CD4-positive, alpha-beta T cell (primary cell): ENCODE measurements around the gene AKIRIN1. TPM values are rescaled to one million over a fixed set of nuclear protein-coding genes. Genes with fewer than 3 reads are reported as not detected.
A peak's percentile ranks its signal among the peaks of the same experiment; 100 is the strongest.
"Not testable (repeated sequence)": the region's sequence is repeated elsewhere in the genome, so short reads cannot be mapped to it uniquely, and the experiment has no call there.

Experiments
- ATAC-seq: fragments of 200-7000 bp; cut with Tn5 transposase; one replicate; pipeline ENCODE4 v1.10.0; 2022; ENCODE audit warnings: mild to moderate bottlenecking; ENCODE audit not compliant: poor library complexity
- CTCF ChIA-PET: fragments of 350-600 bp; sonication (Branson Sonifier 250); formaldehyde crosslinking; loops from one replicate; lab custom pipeline; 2021; ENCODE audit warnings: antibody characterized with exemption, inconsistent platforms; lab: Charles Lee
- POLR2A ChIA-PET: fragments of 350-600 bp; sonication (Branson Sonifier 250); formaldehyde crosslinking; loops from one replicate; lab custom pipeline; 2021; ENCODE audit warnings: antibody characterized with exemption, inconsistent platforms; lab: Charles Lee
- DNase-seq, 14 experiments: peaks; one replicate each; pipeline ENCODE4 v3.0.0-alpha.2; 2013 to 2020; ENCODE audit warnings: mixed read lengths in 2 of 14
- H3K27ac ChIP-seq, 2 donors: one replicate each; pipeline versions ENCODE4 v1.5.1 to v1.7.0; 2013; ENCODE audit warnings: low read length in 2 of 2, low read depth in 1 of 2, mild to moderate bottlenecking in 1 of 2
- H3K27me3 ChIP-seq, 2 experiments: 1 replicate in 1 of 2; 2 replicates in 1 of 2; pipeline versions ENCODE4 v1.6.1 to v1.7.0; 2013; ENCODE audit warnings: low read length in 2 of 2, control low read depth in 1 of 2, mild to moderate bottlenecking in 1 of 2, moderate library complexity in 1 of 2; ENCODE audit not compliant: insufficient read depth in 2 of 2, control insufficient read depth in 1 of 2
- H3K36me3 ChIP-seq: one replicate; pipeline ENCODE4 v1.6.1; 2013; ENCODE audit warnings: low read length, control low read depth; ENCODE audit not compliant: insufficient read depth
- H3K4me1 ChIP-seq: one replicate; pipeline ENCODE4 v1.6.1; 2013; ENCODE audit warnings: low read length, control low read depth; ENCODE audit not compliant: insufficient read depth
- H3K4me3 ChIP-seq: one replicate; pipeline ENCODE4 v1.5.1; 2013; ENCODE audit warnings: mild to moderate bottlenecking, low read length, moderate library complexity
- H3K9me3 ChIP-seq, 2 experiments: 1 replicate in 1 of 2; 2 replicates in 1 of 2; pipeline versions ENCODE4 v1.6.1 to v1.7.0; 2013; ENCODE audit warnings: low read length in 2 of 2, mild to moderate bottlenecking in 2 of 2, control low read depth in 1 of 2, moderate library complexity in 1 of 2; ENCODE audit not compliant: control insufficient read depth in 1 of 2, insufficient read depth in 1 of 2
- H3K27ac Mint-ChIP-seq: one replicate; pipeline ENCODE4 v1.8.0; 2020; ENCODE audit warnings: mixed read lengths
- H3K27me3 Mint-ChIP-seq: one replicate; pipeline ENCODE4 v1.8.0; 2021; ENCODE audit warnings: mixed read lengths
- H3K36me3 Mint-ChIP-seq: one replicate; pipeline ENCODE4 v1.8.0; 2021; ENCODE audit warnings: low read depth, mixed read lengths
- H3K4me1 Mint-ChIP-seq: one replicate; pipeline ENCODE4 v1.8.0; 2021; ENCODE audit warnings: low read depth, mixed read lengths
- H3K4me3 Mint-ChIP-seq: one replicate; pipeline ENCODE4 v1.8.0; 2020; ENCODE audit warnings: mild to moderate bottlenecking, mixed read lengths
- H3K9me3 Mint-ChIP-seq: one replicate; pipeline ENCODE4 v1.8.0; 2020; ENCODE audit warnings: mixed read lengths
- CTCF ChIP-seq: fragments of 200-600 bp; IDR thresholded peaks from one replicate; pipeline ENCODE4 v1.8.0; 2022; ENCODE audit warnings: antibody characterized with exemption, mild to moderate bottlenecking
- intact Hi-C, 2 experiments: fragments of 100-400 bp; cut with DNase I in 1 of 2; cut with micrococcal nuclease in 1 of 2; formaldehyde crosslinking; loops; one replicate each; pipeline versions ENCODE4 v1.15.1 to v1.9.0; 2023 to 2025; cut with DNase I, micrococcal nuclease
- total RNA-seq, 174 experiments: library from RNA in 2 of 174; stranded (reverse) in 2 of 174; gene quantifications; one replicate each; pipeline ENCODE4 v1.2.3 and lab custom pipeline; 2021 to 2026

AKIRIN1 gene
- total RNA-seq, 2 experiments from 2014 or later: 108 to 112 TPM

GRCh38 chr1:39047374-39048229, 56.5 kb downstream of the AKIRIN1 start:
- Mint-ChIP-seq H3K27me3 (no peaks in the 10 kb centered on the region), H3K36me3 (peaks cover 58% of the 10 kb centered on the region), H3K4me3 (no peak overlapping the region), H3K9me3 (no peaks in the 10 kb centered on the region), H3K4me1 (peaks cover 7% of the 10 kb centered on the region), H3K27ac (no peak overlapping the region)
- no peak for DNase-seq
- no peak for ATAC-seq
- Histone ChIP-seq H3K27me3 (no peaks in the 10 kb centered on the region), H3K36me3 (peaks cover 8% of the 10 kb centered on the region), H3K4me3 (no peak overlapping the region), H3K27ac (no peak overlapping the region), H3K9me3 (no peaks in the 10 kb centered on the region), H3K4me1 (no peaks in the 10 kb centered on the region)
- ChIA-PET POLR2A (no interaction called here), CTCF (no interaction called here)
- intact Hi-C loops: no loop called here
- TF ChIP-seq CTCF: no peak

GRCh38 chr1:39048745-39049370, 57.8 kb downstream of the AKIRIN1 start:
- DNase-seq: no peak
- H3K36me3 Mint-ChIP-seq: peaks cover 49% of the 10 kb centered on the region
- Histone ChIP-seq H3K4me1 (no peaks in the 10 kb centered on the region), H3K27ac (no peak overlapping the region), H3K27me3 (no peaks in the 10 kb centered on the region), H3K9me3 (no peaks in the 10 kb centered on the region), H3K36me3 (peaks cover 5% of the 10 kb centered on the region), H3K4me3 (no peak overlapping the region)
- ATAC-seq: no peak
- H3K9me3 Mint-ChIP-seq: no peaks in the 10 kb centered on the region
- no peak for TF ChIP-seq CTCF
- no peak overlapping the region for H3K4me3 Mint-ChIP-seq
- ChIA-PET CTCF (no interaction called here), POLR2A (interaction anchor here (1.0 kb wide), 1 partner anchor 51 kb away, joined by 3 read pairs; no protein-coding TSS in a partner anchor)
- H3K27me3 Mint-ChIP-seq: no peaks in the 10 kb centered on the region
- intact Hi-C loops: no loop called here
- no peak overlapping the region for H3K27ac Mint-ChIP-seq
- H3K4me1 Mint-ChIP-seq: peaks cover 7% of the 10 kb centered on the region

- DNase-seq: no peak
- intact Hi-C loops: no loop called here
- Mint-ChIP-seq H3K27ac (no peak overlapping the region), H3K4me3 (no peak overlapping the region), H3K27me3 (no peaks in the 10 kb centered on the region), H3K4me1 (peaks cover 7% of the 10 kb centered on the region), H3K36me3 (peaks cover 39% of the 10 kb centered on the region), H3K9me3 (no peaks in the 10 kb centered on the region)
- Histone ChIP-seq H3K4me1 (no peaks in the 10 kb centered on the region), H3K36me3 (peaks cover 5% of the 10 kb centered on the region), H3K27ac (no peak overlapping the region), H3K9me3 (no peaks in the 10 kb centered on the region), H3K27me3 (no peaks in the 10 kb centered on the region), H3K4me3 (no peak overlapping the region)
- ATAC-seq: no peak
- ChIA-PET CTCF (no interaction called here), POLR2A (interaction anchor here (1.6 kb wide), 1 partner anchor 24 kb away, joined by 7 read pairs; the partner anchor contains the start of gene NDUFS5)
- TF ChIP-seq CTCF: no peak
Measured at GRCh38 chr1:39050001-39050400, 58.9 kb downstream of the AKIRIN1 start.

- H3K9me3 ChIP-seq, H3K4me1 Mint-ChIP-seq, H3K4me3 ChIP-seq, H3K27me3 ChIP-seq, H3K27ac Mint-ChIP-seq, intact Hi-C loops, H3K9me3 Mint-ChIP-seq, H3K4me1 ChIP-seq, H3K27ac ChIP-seq, H3K4me3 Mint-ChIP-seq, DNase-seq, H3K36me3 ChIP-seq, H3K27me3 Mint-ChIP-seq: not testable (repeated sequence)
- POLR2A ChIA-PET: interaction anchor here (1.6 kb wide), 1 partner anchor 25 kb away, joined by 7 read pairs; the partner anchor contains the start of gene NDUFS5
- H3K36me3 Mint-ChIP-seq: peaks cover 37% of the 10 kb centered on the region
- CTCF ChIA-PET: interaction anchor here (0.7 kb wide), 2 partner anchors 41 to 1658 kb away, joined by 3 to 4 read pairs; no protein-coding TSS in a partner anchor
- peak; percentile 29 for ATAC-seq
Measured at GRCh38 chr1:39051193-39051850, 60.2 kb downstream of the AKIRIN1 start.
